OCI-LY1 (cell line): ENCODE results near the gene DONSON.

ENCODE experiments used
- CTCF ChIP-seq: fragments of 200-600 bp; sonication (generic), shearing (Covaris generic); IDR thresholded peaks from 2 replicates; pipeline ENCODE4 v1.5.1; 2017; ENCODE audit warnings: mild to moderate bottlenecking, antibody characterized with exemption, low read length, moderate library complexity, mixed read lengths
- EZH2 ChIP-seq: fragments of 200-600 bp; sonication (generic), shearing (Covaris generic); IDR thresholded peaks from 2 replicates; pipeline ENCODE4 v1.8.0; 2017; ENCODE audit warnings: borderline replicate concordance, mixed run types, mild to moderate bottlenecking, antibody characterized with exemption, low read length, moderate library complexity, mixed read lengths

GRCh38 chr21:33618407-33618806 is 29.9 kb upstream of the DONSON start:
- TF ChIP-seq CTCF (no peak), EZH2 (no peak)
